ENCODE results near the gene IKZF1.

Gene IKZF1

GRCh38 chr7:50283731-50284130 is 20.8 kb upstream of the IKZF1 start:
- no peak overlapping the region for H3K27ac ChIP-seq
- TF ChIP-seq CTCF (conservative IDR thresholded peaks at IDR 0.05; ENCODE audit: low read depth, low read length): no peak
- no peaks in the 10 kb centered on the region for H4K20me1 ChIP-seq (ENCODE audit: insufficient read depth)
- no peaks in the 10 kb centered on the region for H3K79me2 ChIP-seq (ENCODE audit: insufficient read depth, low read depth)
- no peaks in the 10 kb centered on the region for H3K4me1 ChIP-seq (ENCODE audit: low read depth, poor library complexity, severe bottlenecking)
- no peak overlapping the region for H3K4me2 ChIP-seq
- no peaks in the 10 kb centered on the region for H3K27me3 ChIP-seq (ENCODE audit: insufficient read depth, low read depth)
- H2AFZ ChIP-seq (ENCODE audit: low read depth): no peak overlapping the region
- H3K9ac ChIP-seq: no peak overlapping the region
- H3K4me3 ChIP-seq (IDR thresholded peaks at IDR 0.05; ENCODE audit: insufficient read depth, low read depth, low read length): no peak overlapping the region
- H3K36me3 ChIP-seq (ENCODE audit: insufficient read depth): no peaks in the 10 kb centered on the region

- no peak for TF ChIP-seq CTCF (conservative IDR thresholded peaks at IDR 0.05; ENCODE audit: low read depth, low read length)
- Histone ChIP-seq H4K20me1 (ENCODE audit: insufficient read depth) (no peaks in the 10 kb centered on the region), H3K9ac (no peak overlapping the region)
Measured at GRCh38 chr7:50284296-50284695, 20.2 kb upstream of the IKZF1 start.

GRCh38 chr7:50285269-50285668 is 19.2 kb upstream of the IKZF1 start:
- Histone ChIP-seq H3K79me2 (ENCODE audit: insufficient read depth, low read depth) (no peaks in the 10 kb centered on the region), H3K4me2 (no peak overlapping the region), H3K4me3 (IDR thresholded peaks at IDR 0.05; ENCODE audit: insufficient read depth, low read depth, low read length) (no peak overlapping the region)

More at GRCh38 chr7:50284296-50284695, 20.2 kb upstream of the IKZF1 start:
- Histone ChIP-seq H3K79me2 (ENCODE audit: insufficient read depth, low read depth) (no peaks in the 10 kb centered on the region), H3K4me1 (ENCODE audit: low read depth, poor library complexity, severe bottlenecking) (no peaks in the 10 kb centered on the region), H3K36me3 (ENCODE audit: insufficient read depth) (no peaks in the 10 kb centered on the region), H2AFZ (ENCODE audit: low read depth) (no peak overlapping the region), H3K4me2 (no peak overlapping the region), H3K27ac (no peak overlapping the region), H3K27me3 (ENCODE audit: insufficient read depth, low read depth) (no peaks in the 10 kb centered on the region), H3K4me3 (IDR thresholded peaks at IDR 0.05; ENCODE audit: insufficient read depth, low read depth, low read length) (no peak overlapping the region)

GRCh38 chr7:50287129-50287528 is 17.4 kb upstream of the IKZF1 start:
- Histone ChIP-seq H3K79me2 (ENCODE audit: insufficient read depth, low read depth) (no peaks in the 10 kb centered on the region), H2AFZ (ENCODE audit: low read depth) (no peak overlapping the region), H3K27ac (no peak overlapping the region), H3K9ac (no peak overlapping the region), H4K20me1 (ENCODE audit: insufficient read depth) (no peaks in the 10 kb centered on the region), H3K4me2 (no peak overlapping the region), H3K27me3 (ENCODE audit: insufficient read depth, low read depth) (no peaks in the 10 kb centered on the region), H3K36me3 (ENCODE audit: insufficient read depth) (no peaks in the 10 kb centered on the region), H3K4me1 (ENCODE audit: low read depth, poor library complexity, severe bottlenecking) (no peaks in the 10 kb centered on the region), H3K4me3 (IDR thresholded peaks at IDR 0.05; ENCODE audit: insufficient read depth, low read depth, low read length) (no peak overlapping the region)
- no peak for TF ChIP-seq CTCF (conservative IDR thresholded peaks at IDR 0.05; ENCODE audit: low read depth, low read length)

More at GRCh38 chr7:50285269-50285668, 19.2 kb upstream of the IKZF1 start:
- TF ChIP-seq CTCF (conservative IDR thresholded peaks at IDR 0.05; ENCODE audit: low read depth, low read length): no peak
- Histone ChIP-seq H3K9ac (no peak overlapping the region), H4K20me1 (ENCODE audit: insufficient read depth) (no peaks in the 10 kb centered on the region), H3K27ac (no peak overlapping the region), H3K36me3 (ENCODE audit: insufficient read depth) (no peaks in the 10 kb centered on the region), H2AFZ (ENCODE audit: low read depth) (no peak overlapping the region), H3K27me3 (ENCODE audit: insufficient read depth, low read depth) (no peaks in the 10 kb centered on the region), H3K4me1 (ENCODE audit: low read depth, poor library complexity, severe bottlenecking) (no peaks in the 10 kb centered on the region)
